ENCODE results near the gene OR7E24. TPM values are rescaled to one million over a fixed set of nuclear protein-coding genes. Genes with fewer than 3 reads are reported as not detected.
"Not testable (repeated sequence)": the region's sequence is repeated elsewhere in the genome, so short reads cannot be mapped to it uniquely, and the experiment has no call there.

The OR7E24 gene
- not detected in 2 replicates for total RNA-seq

- no peak for DNase-seq (ENCODE audit: low read depth)
These were observed at the start of gene OR7E24 for GRCh38 chr19:9250630-9251029. OR7E24 (plus strand) TSS chr19:9250930; CDS start chr19:9251044, 114 bp downstream.

GRCh38 chr19:9205501-9206113 lies 45.1 kb upstream of the OR7E24 start:
- peak; percentile 38 for DNase-seq (ENCODE audit: low read depth)

GRCh38 chr19:9219489-9219888 lies 31.2 kb upstream of the OR7E24 start, which contains the start of gene OR7D4:
OR7D4 (minus strand) TSS chr19:9219589; CDS start chr19:9214837, 4,752 bp downstream.
- no peak for DNase-seq (ENCODE audit: low read depth)

- no peak for DNase-seq (ENCODE audit: low read depth)
These were observed 506 bp downstream of the OR7E24 start for GRCh38 chr19:9251236-9251635.

GRCh38 chr19:9283485-9283884 lies 32.8 kb downstream of the OR7E24 start:
- not testable (repeated sequence) for DNase-seq (ENCODE audit: low read depth)

- no peak for DNase-seq (ENCODE audit: low read depth)
These were observed 38.6 kb downstream of the OR7E24 start for GRCh38 chr19:9289231-9289884.

- peak; percentile 9 for DNase-seq (ENCODE audit: low read depth)
These were observed 44.7 kb downstream of the OR7E24 start for GRCh38 chr19:9295411-9295849.

- DNase-seq (ENCODE audit: low read depth), result no peak
These were observed 45.6 kb downstream of the OR7E24 start for GRCh38 chr19:9296336-9296735.

Other genes with a start within 250 kb of the OR7E24 start
- gene MUC16, start 240.5 kb upstream of the OR7E24 start, total RNA-seq, result 0.45 and 1.0 TPM in 2 replicates
- gene OR1M1, start 163.9 kb upstream of the OR7E24 start, total RNA-seq, result not detected in 2 replicates
- gene OR7G2, start 143.5 kb upstream of the OR7E24 start, total RNA-seq, result not detected in 2 replicates
- gene OR7G1, start 135.2 kb upstream of the OR7E24 start, total RNA-seq, result not detected in 2 replicates
- not detected in 2 replicates for gene OR7G3, start 124.0 kb upstream of the OR7E24 start, total RNA-seq
- 11.6 and 28.3 TPM in 2 replicates for gene ZNF317, start 110.5 kb upstream of the OR7E24 start, total RNA-seq
- under 0.01 TPM in 1 of 2 replicates, not detected in the other for gene OR7D2, start 72.0 kb upstream of the OR7E24 start, total RNA-seq
- gene OR7D4, start 31.3 kb upstream of the OR7E24 start, total RNA-seq, result not detected in 2 replicates
- gene ZNF699, start 58.9 kb downstream of the OR7E24 start, total RNA-seq, result 8.5 and 10.9 TPM in 2 replicates
- gene ZNF559, start 73.2 kb downstream of the OR7E24 start, total RNA-seq, result 6.4 and 14.3 TPM in 2 replicates
- gene ZNF177, start 112.1 kb downstream of the OR7E24 start, total RNA-seq, result 4.3 TPM in 1 of 2 replicates, not detected in the other
- 10.4 and 19.3 TPM in 2 replicates for gene ZNF266, start 184.6 kb downstream of the OR7E24 start, total RNA-seq
- gene ZNF560, start 247.7 kb downstream of the OR7E24 start, total RNA-seq, result 0.15 and 0.35 TPM in 2 replicates